Measurements from ENCODE around the gene PRKCE. TPM values are rescaled to one million over a fixed set of nuclear protein-coding genes. Genes with fewer than 3 reads are reported as not detected.

PRKCE gene
- total and polyA plus RNA-seq, 2 experiments from 2014 or later: 9.6 to 11.9 TPM

- H3K36me3 ChIP-seq (replicated peaks; ENCODE audit: insufficient read depth, low read depth): no peaks in the 10 kb centered on the region
- no peaks in the 10 kb centered on the region for H3K27me3 ChIP-seq
- WGBS (ENCODE audit: low lambda C conversion rate, missing lambda C conversion rate): 81% methylated on average over 6 of the region's 6 CpGs
- H4K20me1 ChIP-seq (ENCODE audit: insufficient read depth, poor library complexity, severe bottlenecking): no peaks in the 10 kb centered on the region
- H3K4me3 ChIP-seq: no peak overlapping the region
- TF ChIP-seq EZH2 (IDR thresholded peaks at IDR 0.05; ENCODE audit: borderline replicate concordance) (no peak), CTCF (IDR thresholded peaks at IDR 0.05; ENCODE audit: poor library complexity) (no peak), EZH2phosphoT487 (IDR thresholded peaks at IDR 0.05; ENCODE audit: low read depth, severe bottlenecking, unreplicated experiment) (no peak)
- no peaks in the 10 kb centered on the region for H3K9me2 ChIP-seq (replicated peaks; ENCODE audit: insufficient read depth)
- H3K4me2 ChIP-seq: no peak overlapping the region
- DNase-seq (ENCODE audit: low spot score): no peak
- no peaks in the 10 kb centered on the region for H3K79me2 ChIP-seq
- peaks cover 33% of the 10 kb centered on the region for H3K4me1 ChIP-seq (ENCODE audit: insufficient read depth)
- H2AFZ ChIP-seq: no peak overlapping the region
- H3K9me3 ChIP-seq (ENCODE audit: low read depth): no peaks in the 10 kb centered on the region
- no peak overlapping the region for H3K27ac ChIP-seq
Observed at GRCh38 chr2:45941531-45942236, 290.2 kb downstream of the PRKCE start.

GRCh38 chr2:45942237-45942738 is 290.8 kb downstream of the PRKCE start:
- no peaks in the 10 kb centered on the region for H3K9me2 ChIP-seq (replicated peaks; ENCODE audit: insufficient read depth)

GRCh38 chr2:45943219-45944044 is 292.0 kb downstream of the PRKCE start:
- Histone ChIP-seq H3K27me3 (no peaks in the 10 kb centered on the region), H3K36me3 (replicated peaks; ENCODE audit: insufficient read depth, low read depth) (no peaks in the 10 kb centered on the region), H4K20me1 (ENCODE audit: insufficient read depth, poor library complexity, severe bottlenecking) (no peaks in the 10 kb centered on the region), H3K79me2 (no peaks in the 10 kb centered on the region), H3K9me3 (ENCODE audit: low read depth) (no peaks in the 10 kb centered on the region), H3K9me2 (replicated peaks; ENCODE audit: insufficient read depth) (no peaks in the 10 kb centered on the region), H3K4me2 (peak overlapping the region; percentile 14), H2AFZ (no peak overlapping the region), H3K4me3 (no peak overlapping the region), H3K27ac (no peak overlapping the region), H3K4me1 (ENCODE audit: insufficient read depth) (peaks cover 25% of the 10 kb centered on the region)
- WGBS (ENCODE audit: low lambda C conversion rate, missing lambda C conversion rate): 59% methylated on average over 14 of the region's 14 CpGs
- TF ChIP-seq EZH2phosphoT487 (IDR thresholded peaks at IDR 0.05; ENCODE audit: low read depth, severe bottlenecking, unreplicated experiment) (no peak), EZH2 (IDR thresholded peaks at IDR 0.05; ENCODE audit: borderline replicate concordance) (no peak), CTCF (IDR thresholded peaks at IDR 0.05; ENCODE audit: poor library complexity) (peak; percentile 20)
- no peak for DNase-seq (ENCODE audit: low spot score)

More at GRCh38 chr2:45942237-45942738, 290.8 kb downstream of the PRKCE start:
- 73% methylated on average over 9 of the region's 9 CpGs for WGBS (ENCODE audit: low lambda C conversion rate, missing lambda C conversion rate)
- Histone ChIP-seq H3K79me2 (no peaks in the 10 kb centered on the region), H2AFZ (no peak overlapping the region), H3K4me3 (no peak overlapping the region), H3K4me1 (ENCODE audit: insufficient read depth) (peaks cover 33% of the 10 kb centered on the region), H3K36me3 (replicated peaks; ENCODE audit: insufficient read depth, low read depth) (no peaks in the 10 kb centered on the region), H3K9me3 (ENCODE audit: low read depth) (no peaks in the 10 kb centered on the region), H4K20me1 (ENCODE audit: insufficient read depth, poor library complexity, severe bottlenecking) (no peaks in the 10 kb centered on the region), H3K27ac (no peak overlapping the region), H3K4me2 (no peak overlapping the region), H3K27me3 (no peaks in the 10 kb centered on the region)
- DNase-seq (ENCODE audit: low spot score): no peak
- TF ChIP-seq EZH2 (IDR thresholded peaks at IDR 0.05; ENCODE audit: borderline replicate concordance) (no peak), CTCF (IDR thresholded peaks at IDR 0.05; ENCODE audit: poor library complexity) (no peak), EZH2phosphoT487 (IDR thresholded peaks at IDR 0.05; ENCODE audit: low read depth, severe bottlenecking, unreplicated experiment) (no peak)
